ENCODE results near the gene SPART.
"Not testable (repeated sequence)": the region's sequence is repeated elsewhere in the genome, so short reads cannot be mapped to it uniquely, and the experiment has no call there.

SPART gene

DNA sequence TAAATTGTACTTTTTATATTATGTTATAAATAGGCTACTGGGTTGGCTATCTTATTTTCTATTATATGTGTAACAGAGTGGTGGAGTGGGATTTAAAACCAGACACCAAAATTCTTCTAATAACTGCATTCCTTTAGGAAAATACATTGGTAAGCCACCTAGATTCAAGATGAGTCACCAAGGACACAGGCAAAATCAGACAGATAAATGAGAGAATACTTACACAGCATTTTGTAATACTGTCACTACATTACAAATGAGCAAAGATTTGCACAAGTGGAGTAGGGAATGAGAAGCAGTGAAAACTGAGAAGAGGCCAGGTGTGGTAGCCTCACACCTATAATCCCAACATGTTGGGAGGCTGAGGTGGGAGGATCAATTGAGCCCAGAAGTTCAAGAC, 6.2 kb upstream of the SPART start:
- DNase-seq: no peak

DNA sequence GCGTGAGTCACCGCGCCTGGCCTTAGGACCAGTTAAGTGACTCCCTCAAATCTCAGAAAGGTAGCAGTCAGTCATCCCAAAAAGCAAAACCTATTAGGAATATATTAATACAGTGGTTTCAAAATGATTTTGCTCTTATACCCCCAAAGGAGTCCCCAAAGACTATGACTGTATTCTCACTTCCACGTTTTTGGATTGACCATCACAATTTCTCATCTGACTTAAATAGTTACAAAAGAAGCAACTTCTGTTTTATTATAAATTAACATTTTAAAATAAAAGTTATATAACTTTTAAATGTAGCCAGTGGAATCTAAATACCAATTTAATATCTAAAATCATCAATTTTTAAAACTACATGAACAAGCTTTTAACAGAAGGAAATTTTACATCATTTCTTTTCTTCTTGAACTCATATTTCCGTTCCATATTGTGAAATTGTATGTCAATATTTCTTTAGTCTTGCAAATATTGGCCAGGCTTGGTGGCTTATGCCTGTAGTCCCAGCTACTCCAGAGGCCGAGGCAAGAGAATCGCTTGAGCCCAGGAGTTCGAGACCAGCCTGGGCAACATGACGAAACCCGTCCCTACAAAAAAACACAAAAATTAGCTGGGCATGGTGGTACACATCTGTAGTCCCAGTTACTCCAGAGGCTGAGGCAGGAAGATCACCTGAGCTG, 1.5 kb upstream of the SPART start:
- DNase-seq: no peak

DNA sequence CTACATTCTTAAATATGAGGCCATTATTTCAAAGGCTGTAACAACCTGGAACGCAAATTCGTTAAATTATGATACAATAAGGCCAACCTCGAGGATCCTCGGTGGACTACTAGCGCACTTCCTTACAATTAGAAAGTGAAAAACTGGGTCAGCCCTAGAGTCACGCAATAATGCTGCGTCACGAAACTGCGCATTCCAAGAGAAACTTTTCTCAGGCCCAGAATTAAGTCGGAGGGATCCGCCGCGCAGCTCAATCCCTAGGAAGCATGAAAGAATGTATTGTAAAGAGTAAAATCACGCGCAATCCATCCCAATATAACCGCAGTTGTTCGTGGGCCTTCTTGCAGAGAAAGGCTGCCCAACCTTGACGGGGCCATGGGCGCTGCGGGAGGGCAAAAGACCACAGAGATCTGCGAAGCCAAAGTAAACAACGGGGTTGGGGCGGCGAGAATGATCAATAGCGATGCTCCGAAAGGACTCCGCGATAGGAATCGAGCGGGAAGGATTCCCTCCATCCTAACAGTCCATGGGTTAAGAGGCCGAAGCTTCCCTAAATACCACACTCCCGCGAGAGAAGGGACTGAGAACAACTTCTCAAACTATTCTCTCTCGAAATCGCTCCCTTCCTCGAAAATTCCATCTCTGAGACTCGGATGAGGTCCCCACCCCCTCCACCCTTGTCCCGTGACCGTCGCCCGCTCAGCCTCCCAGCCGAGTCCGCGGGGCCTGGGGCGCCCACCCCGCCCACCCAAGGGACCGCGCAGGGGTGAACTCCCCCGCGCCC, 564 bp downstream of the SPART start:
- DNase-seq: peak; percentile 75

DNA sequence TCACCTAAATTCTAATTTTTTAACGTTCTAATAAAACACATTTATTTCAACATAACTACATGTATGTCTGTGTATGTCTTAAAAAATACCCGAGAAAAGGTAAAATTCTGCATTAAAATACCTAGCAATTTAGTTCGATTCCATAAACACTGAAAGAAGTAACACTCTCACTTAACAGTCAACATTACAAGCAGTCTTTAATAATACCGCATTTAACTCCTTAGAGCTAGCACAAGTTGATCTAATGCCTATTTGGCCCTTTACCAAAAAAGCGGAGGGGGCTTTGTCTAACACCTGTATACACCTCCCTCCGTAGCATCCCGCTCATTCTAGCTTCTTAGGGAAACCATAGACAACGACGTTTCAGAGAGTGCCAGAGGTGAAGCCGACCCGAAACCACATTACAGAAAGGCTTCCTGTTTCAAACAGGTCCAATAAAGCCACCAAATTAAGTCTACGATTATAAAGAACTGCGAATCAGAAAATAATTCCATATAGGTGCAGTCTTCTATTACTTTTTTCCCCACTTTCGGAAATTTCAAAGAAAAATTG, 1.2 kb downstream of the SPART start:
- peak; percentile 53 for DNase-seq

DNA sequence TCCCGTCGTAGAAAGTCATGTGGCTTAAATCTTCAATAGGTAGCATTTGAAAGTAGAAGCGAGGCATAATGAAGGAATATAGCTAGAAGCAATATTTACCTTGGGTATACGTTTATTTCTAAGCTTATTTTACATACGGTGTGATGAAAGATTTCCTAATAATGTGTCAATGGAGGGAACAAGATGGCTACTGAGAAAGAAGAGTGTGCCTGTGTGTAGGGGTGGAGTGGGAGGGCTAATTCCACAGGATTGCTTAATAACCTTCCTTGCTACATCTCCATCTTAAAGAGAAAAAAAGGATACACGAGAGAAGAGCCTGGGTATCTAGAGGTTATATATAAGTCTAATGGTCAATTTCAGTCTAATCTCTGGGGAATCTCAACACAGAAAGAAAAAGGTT, 2.0 kb downstream of the SPART start:
- DNase-seq: no peak

DNA sequence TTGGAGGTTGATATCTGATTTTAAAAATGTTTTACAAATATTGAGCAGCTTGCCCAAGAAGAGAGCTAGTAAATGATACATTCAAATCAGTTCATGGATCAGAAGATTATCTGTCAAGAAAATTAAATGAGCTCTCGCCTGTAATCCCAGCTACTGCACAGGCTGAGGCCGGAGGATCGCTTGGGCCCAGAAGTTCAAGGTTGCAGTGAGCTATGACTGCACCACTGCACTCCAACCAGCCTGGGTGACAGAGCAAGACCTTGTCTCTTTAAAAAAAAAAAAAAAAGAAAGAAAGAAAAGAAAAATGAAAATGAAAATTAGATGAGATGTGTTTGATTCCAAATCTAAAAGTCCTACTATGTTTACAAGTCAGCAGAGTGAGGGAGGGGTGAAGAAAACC, 2.4 kb downstream of the SPART start:
- no peak for DNase-seq

DNA sequence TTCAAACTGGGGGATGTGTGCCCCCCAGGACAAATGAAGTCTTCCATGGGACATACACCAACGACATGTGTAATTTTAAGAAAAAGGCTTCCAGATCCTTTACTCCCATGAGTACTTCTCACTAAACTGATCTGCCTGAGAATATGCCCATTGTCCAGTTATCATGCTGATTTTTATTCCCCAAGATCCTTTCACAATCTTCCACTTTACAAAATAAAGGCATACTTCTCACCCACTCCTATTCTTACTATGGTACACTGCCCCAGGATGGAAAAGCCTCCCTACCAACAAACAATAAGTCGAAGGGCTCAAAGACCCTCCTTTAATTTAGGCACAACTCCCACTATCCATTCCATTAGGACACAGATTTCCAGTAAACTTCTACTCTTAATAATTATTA, 3.5 kb downstream of the SPART start:
- DNase-seq: no peak

DNA sequence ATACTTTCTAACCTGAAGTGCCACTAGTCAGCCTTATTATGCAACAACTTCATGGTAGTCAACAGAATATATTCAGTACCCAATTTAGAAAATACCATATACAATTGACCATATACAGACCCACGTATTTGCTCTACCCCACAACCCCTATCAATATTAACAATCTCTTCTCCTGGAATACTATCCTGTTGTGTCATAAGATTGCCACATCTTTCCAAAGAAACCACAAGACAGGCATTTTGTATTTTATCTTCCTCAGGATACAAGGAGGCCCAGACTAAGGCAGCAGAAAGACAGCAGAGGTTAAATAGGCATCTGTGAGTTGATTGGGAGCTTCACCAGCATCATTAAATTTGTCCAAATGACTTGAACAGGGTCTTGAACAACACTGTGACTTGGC, 4.5 kb downstream of the SPART start:
- DNase-seq: no peak

DNA sequence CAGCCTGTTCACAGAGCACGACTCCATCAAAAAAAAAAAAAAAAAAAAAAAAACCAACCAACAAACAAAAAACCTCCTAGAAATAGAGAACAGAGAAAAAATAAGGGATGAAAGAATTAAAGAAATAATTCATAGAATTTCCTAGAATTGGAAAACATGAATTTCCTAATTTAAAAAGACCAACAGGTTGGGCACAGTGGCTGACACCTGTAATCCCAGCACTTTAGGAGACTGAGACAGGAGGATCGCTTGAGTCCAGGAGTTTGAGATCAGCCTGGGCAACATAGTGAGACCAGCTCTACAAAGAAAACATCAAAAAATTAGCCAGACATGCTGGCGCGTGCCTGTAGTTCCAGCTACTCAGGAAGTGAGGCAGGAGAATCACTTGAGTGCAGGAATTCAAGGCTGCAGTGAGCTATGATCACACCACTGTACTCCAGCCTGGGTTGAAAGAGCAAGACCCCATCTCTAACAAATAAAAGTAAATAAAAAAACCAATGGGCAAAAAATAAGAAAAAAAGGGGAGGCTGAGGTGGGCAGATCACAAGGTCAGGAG, 6.5 kb downstream of the SPART start:
- no peak for DNase-seq

DNA sequence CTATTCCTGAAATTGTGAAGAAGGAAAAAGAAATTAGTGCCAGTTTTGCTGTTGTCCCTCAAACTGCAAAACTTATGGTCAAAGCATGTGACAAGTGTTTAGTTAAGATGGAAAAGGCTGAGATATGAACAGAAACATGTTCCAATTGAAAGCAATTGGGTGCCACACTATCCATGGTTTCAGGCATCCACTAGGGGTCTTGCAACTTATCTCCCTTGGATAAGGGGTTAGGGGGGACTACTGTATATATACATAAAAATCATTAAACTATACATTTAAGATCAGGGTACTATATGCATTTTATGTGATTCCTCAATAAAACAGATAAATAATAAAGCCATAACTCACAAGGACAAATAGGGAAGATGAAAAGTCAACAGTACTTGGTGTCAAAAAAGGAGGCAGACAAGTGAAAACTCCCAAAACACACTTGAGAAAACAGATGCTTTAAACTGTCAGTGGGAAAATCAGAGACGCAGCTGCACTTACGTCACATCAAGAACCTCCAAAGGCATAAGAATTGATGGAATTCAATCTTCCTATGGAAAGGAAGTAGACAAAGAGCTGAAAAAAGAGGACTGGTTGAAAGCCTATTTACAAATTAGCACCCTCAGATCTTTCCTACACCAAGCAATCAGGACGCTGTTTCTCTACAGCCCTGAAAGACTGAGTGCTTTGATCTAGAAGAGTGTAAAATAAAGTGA, 8.1 kb downstream of the SPART start:
- no peak for DNase-seq

DNA sequence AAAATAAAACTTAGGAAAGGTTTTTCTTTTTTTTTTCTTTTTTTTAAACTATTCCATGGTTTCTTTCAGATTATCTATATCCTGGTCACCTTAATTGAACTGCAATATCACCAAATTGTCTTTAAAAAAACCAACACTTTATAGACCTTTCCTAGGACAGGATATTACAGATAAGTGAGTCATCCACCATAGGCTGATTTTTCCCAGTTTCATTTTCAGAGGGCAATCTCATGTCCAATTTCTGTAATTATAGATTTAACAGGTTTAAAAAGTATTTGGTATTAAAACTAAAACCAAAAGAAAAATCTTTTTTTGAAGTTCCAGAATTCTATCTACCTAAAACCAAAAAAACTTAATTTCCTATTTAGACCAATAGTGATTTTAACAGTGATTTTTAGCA, 13.2 kb downstream of the SPART start:
- DNase-seq: no peak

DNA sequence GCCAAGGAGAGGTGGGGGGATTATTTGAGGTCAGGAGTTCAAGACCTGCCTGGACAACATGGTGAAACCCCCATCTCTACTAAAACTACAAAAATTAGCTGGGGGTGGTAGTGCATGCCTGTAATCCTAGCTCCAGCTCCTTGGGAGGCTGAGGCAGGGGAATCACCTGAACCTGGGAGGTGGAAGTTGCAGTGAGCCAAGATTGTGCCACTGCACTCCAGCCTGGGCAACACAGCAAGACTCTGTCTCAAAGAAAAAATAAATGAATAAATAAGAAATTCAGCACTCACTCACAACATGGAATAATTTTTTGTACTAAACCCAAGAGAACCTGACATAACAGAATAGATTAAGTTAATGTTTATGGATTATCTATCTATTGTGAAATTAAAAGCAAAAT, 13.9 kb downstream of the SPART start:
- DNase-seq: not testable (repeated sequence)

DNA sequence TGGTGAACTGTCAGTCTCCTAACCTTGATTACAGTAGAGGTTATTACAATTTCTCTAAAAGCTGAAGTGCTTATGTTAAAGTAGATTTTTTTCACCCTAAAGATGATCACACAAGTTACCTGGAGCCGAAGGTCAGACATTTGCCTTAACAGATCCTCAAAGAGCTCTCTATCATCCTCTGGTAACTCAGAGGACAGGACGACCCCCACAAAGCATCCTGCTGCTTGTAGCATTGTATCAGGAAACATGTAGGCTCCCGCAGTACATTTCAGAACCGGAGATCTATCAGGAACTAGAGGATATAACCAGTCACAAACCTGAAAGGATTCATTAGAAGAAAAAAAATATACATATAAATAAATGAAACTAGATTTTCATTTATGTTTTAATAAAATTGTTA, 14.9 kb downstream of the SPART start:
- no peak for DNase-seq

DNA sequence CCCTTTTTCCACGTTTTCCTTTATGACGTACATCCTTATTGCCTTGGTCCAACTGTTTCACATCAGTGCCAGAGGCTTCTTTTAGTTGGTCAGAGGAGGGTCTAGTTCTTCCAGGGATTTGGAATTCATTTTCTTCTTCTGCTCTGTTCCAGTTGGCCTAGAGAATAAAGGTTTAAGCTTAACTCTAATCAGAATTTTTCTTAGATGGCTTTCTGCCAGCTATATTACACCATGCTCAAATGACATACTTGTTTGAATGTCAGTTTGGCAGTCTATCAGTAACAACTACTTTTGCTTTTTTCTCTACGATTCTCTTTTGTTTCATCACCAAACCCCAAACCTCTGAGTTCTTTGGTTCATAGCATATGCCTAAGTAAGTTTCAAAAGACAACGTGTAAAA, 16.8 kb downstream of the SPART start:
- DNase-seq: no peak

DNA sequence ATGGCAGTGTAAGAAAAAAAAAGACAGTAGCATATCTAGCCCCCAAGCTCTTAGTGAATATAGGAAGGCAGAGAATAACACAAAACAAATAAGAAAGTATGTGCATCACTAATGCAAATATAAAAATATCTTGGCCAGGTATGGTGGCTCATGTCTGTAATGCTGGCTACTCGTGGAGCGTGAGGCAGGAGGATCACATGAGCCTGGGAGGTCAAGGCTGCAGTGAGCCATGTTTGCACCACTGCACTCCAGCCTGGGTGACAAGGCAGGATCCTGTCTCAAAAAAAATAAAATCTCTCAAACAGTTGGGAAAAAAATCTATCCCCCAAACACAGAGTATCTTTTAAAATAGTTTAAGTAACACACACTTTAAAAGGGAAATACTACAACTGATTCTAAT, 17.4 kb downstream of the SPART start:
- DNase-seq: no peak

DNA sequence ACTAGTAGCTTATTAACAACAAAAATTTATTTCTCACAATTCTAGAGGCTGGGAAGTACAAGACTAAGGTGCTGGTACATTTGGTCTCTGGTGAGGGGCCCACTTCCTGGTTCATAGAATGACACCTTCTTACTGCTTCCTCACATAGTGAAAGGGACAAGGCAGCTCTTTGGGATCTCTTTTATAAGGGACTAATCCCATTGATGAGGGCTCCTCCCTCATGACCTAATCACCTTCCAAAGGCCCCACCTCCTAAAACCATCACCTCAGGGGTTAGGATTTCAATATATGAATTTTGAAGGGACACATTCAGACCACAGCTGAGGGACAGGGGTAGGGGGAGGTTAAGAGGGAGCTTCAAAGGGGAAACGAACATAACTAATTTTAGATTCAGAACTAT, 20.3 kb downstream of the SPART start:
- no peak for DNase-seq

DNA sequence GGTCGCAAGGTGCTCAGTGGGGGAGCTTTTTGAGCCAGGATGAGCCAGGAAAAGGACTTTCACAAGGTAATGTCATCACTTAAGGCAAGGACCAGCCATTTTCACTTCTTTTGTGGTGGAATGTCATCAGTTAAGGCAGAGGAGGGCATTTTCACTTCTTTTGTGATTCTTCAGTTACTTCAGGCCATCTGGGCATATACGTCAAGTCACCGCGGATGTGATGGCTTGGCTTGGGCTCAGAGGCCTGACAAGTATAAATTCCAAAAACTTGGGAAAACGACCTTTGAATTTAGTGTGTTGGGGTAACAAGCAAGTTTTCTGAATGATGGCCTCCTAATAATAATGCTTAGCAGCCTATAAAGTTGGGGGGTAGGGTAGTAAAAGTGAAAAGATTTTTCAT, 21.3 kb downstream of the SPART start:
- DNase-seq: not testable (repeated sequence)

DNA sequence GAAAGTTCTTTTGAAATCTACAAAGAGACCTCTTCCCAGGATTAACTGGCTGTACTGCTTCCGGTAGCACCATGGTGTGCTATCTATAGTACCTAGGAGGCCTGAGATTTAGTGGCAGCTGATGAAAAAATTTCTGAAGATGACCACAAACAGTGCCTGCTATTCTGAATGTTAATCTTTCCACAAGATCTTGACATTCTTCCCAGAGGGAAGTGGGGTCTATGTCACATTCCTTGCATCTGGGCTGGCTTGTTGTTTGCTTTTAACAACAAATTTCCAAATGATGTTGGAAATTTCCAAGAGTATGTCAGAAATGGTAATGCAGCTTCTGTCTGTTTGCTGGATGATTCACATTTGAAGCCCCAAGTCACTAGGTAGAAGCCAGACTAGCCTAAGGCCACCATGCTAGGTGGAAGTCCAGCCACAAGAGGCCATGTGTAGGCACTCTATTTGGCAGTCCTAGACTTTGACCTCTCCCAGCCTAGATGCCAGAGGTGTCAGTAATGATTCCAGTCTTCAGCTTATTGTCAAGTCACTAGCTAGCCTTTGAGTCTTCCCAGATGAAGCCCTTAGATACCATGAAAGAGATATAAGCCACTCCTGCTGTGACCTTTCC, 22.1 kb downstream of the SPART start:
- DNase-seq: no peak

DNA sequence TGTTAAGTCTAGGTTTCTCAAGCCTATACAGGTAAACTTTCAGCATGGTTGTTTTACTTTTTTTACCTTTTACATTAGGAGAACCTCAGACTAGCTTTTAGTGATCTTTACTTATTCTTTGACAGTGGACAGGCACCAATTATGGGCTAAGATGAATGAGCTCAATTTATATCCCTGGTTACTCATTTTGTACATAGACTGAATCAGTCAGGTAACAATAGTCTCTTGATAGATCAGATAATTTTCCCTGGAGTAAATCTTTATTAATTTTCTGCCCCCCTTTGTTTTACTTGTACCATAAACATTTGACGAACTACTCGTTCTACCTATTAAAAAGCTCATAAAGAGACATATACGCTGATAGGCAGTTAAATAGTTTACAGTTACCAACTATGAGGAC, 22.8 kb downstream of the SPART start:
- DNase-seq: no peak

DNA sequence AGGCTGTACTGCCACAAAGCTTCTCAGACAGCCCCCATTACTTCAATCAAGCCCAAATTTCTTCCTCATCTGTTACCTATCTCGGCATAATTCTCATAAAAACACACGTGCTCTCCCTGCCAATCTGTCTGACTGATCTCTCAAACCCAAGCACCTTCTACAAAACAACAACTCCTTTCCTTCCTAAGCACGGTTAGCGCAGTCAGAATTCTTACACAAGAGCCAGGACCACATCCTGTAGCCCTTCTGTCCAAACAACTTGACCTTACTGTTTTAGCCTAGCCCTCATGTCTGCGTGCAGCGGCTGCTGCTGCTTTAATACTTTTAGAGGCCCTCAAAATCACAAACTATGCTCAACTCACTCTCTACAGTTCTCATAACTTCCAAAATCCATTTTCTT, 26.4 kb downstream of the SPART start:
- not testable (repeated sequence) for DNase-seq

DNA sequence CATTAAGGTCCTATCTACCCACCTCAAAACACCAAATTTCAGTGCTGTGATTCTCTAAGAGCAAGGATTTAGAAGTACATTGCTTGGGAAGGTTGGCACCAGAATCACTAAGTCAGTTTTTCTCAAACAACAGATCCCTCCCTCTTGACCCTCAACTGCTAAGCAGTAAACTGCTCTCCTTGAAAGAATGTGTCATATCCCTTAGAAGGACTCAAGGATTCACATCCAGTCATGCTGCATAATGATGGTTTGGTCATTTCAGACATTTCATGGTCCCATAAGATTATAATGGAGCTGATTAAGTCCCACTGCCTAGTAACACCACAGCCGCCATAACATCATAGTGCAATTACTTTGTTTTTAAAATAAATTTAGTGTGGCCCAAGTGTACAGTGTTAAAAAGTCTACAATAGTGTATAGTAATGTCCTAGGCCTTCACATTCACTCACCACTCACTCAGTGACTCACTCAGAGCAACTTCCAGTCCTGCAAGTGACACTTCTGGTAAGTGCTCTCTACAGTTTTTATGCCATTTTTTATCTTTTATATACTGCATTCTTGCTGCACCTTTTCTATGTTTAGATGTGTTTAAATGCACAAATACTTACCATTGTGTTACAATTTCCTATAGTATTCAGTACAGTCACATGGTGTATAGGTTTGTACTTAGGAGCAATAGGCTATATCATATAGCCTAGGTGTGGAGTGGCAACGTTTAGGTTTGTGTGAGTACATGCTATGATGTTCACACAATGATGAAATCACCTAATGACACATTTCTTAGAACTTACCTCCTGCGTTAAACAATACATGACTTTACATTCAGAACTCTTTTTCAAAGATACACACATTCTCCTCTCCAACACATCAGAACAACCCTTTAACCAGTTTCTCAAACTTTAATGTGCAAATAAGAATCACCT, 32.9 kb downstream of the SPART start:
- DNase-seq: no peak
